HCT116 (cell line): ENCODE measurements around the gene TBC1D2B. TPM values are rescaled to one million over a fixed set of nuclear protein-coding genes. Genes with fewer than 3 reads are reported as not detected.
"Not testable (repeated sequence)": the region's sequence is repeated elsewhere in the genome, so short reads cannot be mapped to it uniquely, and the experiment has no call there.

ENCODE experiments used
- ATAC-seq: fragments of 200-7000 bp; cut with Tn5 transposase; 2 replicates; pipeline ENCODE4 v1.9.1; 2020; ENCODE audit warnings: mild to moderate bottlenecking, moderate library complexity
- BruUV-seq: library from RNA; stranded (reverse); fragments of 400-500 nt; replicated peaks from 2 replicates; lab custom pipeline; 2021; lab: Mats Ljungman, UMichigan
- CTCF ChIA-PET: fragments of 300-600 bp; sonication (Branson Sonifier 250); formaldehyde crosslinking; loops from one replicate; lab custom pipeline; 2021; ENCODE audit warnings: antibody characterized with exemption; lab: Charles Lee
- POLR2A ChIA-PET: fragments of 300-600, 350-600 bp; sonication (Branson Sonifier 250); formaldehyde crosslinking; loops from one replicate; lab custom pipeline; 2021; ENCODE audit warnings: antibody characterized with exemption; lab: Charles Lee
- RAD21 ChIA-PET, 2 experiments: fragments of 300-600 bp; sonication (Branson Sonifier 250); formaldehyde crosslinking; loops; one replicate each; lab custom pipeline; 2023; ENCODE audit warnings: low total read pairs in 2 of 2; ENCODE audit not compliant: uncharacterized antibody in 2 of 2, unreplicated experiment in 2 of 2, low non-redundant PET in 1 of 2; lab: Charles Lee
- DNase-seq: peaks from one replicate; pipeline ENCODE4 v3.0.0-alpha.2; 2010; ENCODE audit warnings: low read depth, low spot score
- H2AFZ ChIP-seq: fragments of 200-600 bp; shearing (Covaris generic), sonication (generic); 2 replicates; pipeline ENCODE4 v1.6.1; 2017; ENCODE audit warnings: low read depth, mixed run types, mixed read lengths, antibody characterized with exemption, low read length; ENCODE audit not compliant: poor library complexity, severe bottlenecking
- H3K27ac ChIP-seq: 2 replicates; pipeline ENCODE4 v1.5.1; 2012; ENCODE audit warnings: low read depth, low read length
- H3K27me3 ChIP-seq: fragments of 200-600 bp; sonication (generic); 2 replicates; pipeline ENCODE4 v1.6.1; 2016; ENCODE audit warnings: mixed run types, low read length, mixed read lengths; ENCODE audit not compliant: insufficient read depth
- H3K36me3 ChIP-seq, 2 experiments: fragments of 200-500 bp in 1 of 2; fragments of 200-600 bp in 1 of 2; sonication (Bioruptor generic) in 1 of 2; sonication (generic) in 1 of 2; 2 replicates each; pipeline versions ENCODE4 v1.5.1 to v1.6.1; 2014 to 2016; ENCODE audit warnings: low read length in 2 of 2, inconsistent platforms in 1 of 2, mixed read lengths in 1 of 2, mixed run types in 1 of 2; ENCODE audit not compliant: insufficient read depth in 2 of 2, control insufficient read depth in 1 of 2
- H3K4me1 ChIP-seq, 2 experiments: fragments of 200-600 bp in 1 of 2; sonication (generic) in 1 of 2; 2 replicates each; pipeline versions ENCODE4 v1.5.1 to v1.6.1; 2012 to 2017; ENCODE audit warnings: low read length in 2 of 2, inconsistent platforms in 1 of 2, mild to moderate bottlenecking in 1 of 2, mixed read lengths in 1 of 2, mixed run types in 1 of 2, moderate library complexity in 1 of 2; ENCODE audit not compliant: insufficient read depth in 2 of 2, control insufficient read depth in 1 of 2
- H3K4me2 ChIP-seq: fragments of 200-600 bp; sonication (generic); 2 replicates; pipeline ENCODE4 v1.6.1; 2017; ENCODE audit warnings: mixed run types, low read length, mixed read lengths
- H3K4me3 ChIP-seq, 2 experiments: fragments of 200-600 bp in 1 of 2; sonication (generic) in 1 of 2; replicated peaks in 1 of 2; 2 replicates each; pipeline ENCODE4 v1.5.1; 2011 to 2016; ENCODE audit warnings: low read length in 2 of 2, control low read depth in 1 of 2, low read depth in 1 of 2, mild to moderate bottlenecking in 1 of 2, mixed read lengths in 1 of 2, mixed run types in 1 of 2
- H3K79me2 ChIP-seq: fragments of 200-600 bp; sonication (generic); 2 replicates; pipeline ENCODE4 v1.6.1; 2017; ENCODE audit warnings: mild to moderate bottlenecking, mixed run types, low read length, moderate library complexity, mixed read lengths; ENCODE audit not compliant: insufficient read depth
- H3K9ac ChIP-seq: fragments of 200-600 bp; sonication (generic); 2 replicates; pipeline ENCODE4 v1.6.1; 2016; ENCODE audit warnings: low read length, mixed read lengths
- H3K9me2 ChIP-seq: fragments of 200-600 bp; sonication (generic), shearing (Covaris generic); 2 replicates; pipeline ENCODE4 v1.6.1; 2017; ENCODE audit warnings: mixed run types, mild to moderate bottlenecking, moderate library complexity; ENCODE audit not compliant: insufficient read depth
- H3K9me3 ChIP-seq, 2 experiments: fragments of 200-500 bp in 1 of 2; fragments of 200-600 bp in 1 of 2; sonication (Bioruptor generic) in 1 of 2; sonication (generic) in 1 of 2; 2 replicates each; pipeline ENCODE4 v1.6.1; 2014 to 2017; ENCODE audit warnings: low read length in 2 of 2, mixed read lengths in 2 of 2, inconsistent platforms in 1 of 2, low read depth in 1 of 2, mild to moderate bottlenecking in 1 of 2, mixed run types in 1 of 2, moderate library complexity in 1 of 2; ENCODE audit not compliant: control insufficient read depth in 1 of 2, insufficient read depth in 1 of 2
- H4K20me1 ChIP-seq: fragments of 200-600 bp; sonication (generic), shearing (Covaris generic); 2 replicates; pipeline ENCODE4 v1.6.1; 2017; ENCODE audit warnings: mixed run types, mild to moderate bottlenecking, moderate library complexity; ENCODE audit not compliant: insufficient read depth
- ELF1 ChIP-seq: IDR thresholded peaks from 2 replicates; pipeline ENCODE4 v1.6.1; 2012; ENCODE audit warnings: low read depth, borderline replicate concordance
- RAD21 ChIP-seq: IDR thresholded peaks from 2 replicates; pipeline ENCODE4 v1.6.1; 2012; ENCODE audit warnings: low read depth, mild to moderate bottlenecking
- ZFX ChIP-seq: fragments of 450-650 bp; IDR thresholded peaks from 2 replicates; pipeline ENCODE4 v1.6.1; 2017
- intact Hi-C: fragments of 100-400 bp; cut with micrococcal nuclease; formaldehyde crosslinking; loops from 2 replicates; pipeline ENCODE4 v1.10.0; 2022
- total RNA-seq: library from RNA; stranded (reverse); gene quantifications from one replicate; pipeline ENCODE4 v1.2.1, GENCODE V29; 2021; ENCODE audit not compliant: unreplicated experiment
- TF ChIP-seq, protein P1 (sequence below): IDR thresholded peaks from 2 replicates; pipeline ENCODE4 v1.6.1; 2012

Gene TBC1D2B
- total RNA-seq, 1 experiment from 2014 or later = 16.6 TPM

DNA sequence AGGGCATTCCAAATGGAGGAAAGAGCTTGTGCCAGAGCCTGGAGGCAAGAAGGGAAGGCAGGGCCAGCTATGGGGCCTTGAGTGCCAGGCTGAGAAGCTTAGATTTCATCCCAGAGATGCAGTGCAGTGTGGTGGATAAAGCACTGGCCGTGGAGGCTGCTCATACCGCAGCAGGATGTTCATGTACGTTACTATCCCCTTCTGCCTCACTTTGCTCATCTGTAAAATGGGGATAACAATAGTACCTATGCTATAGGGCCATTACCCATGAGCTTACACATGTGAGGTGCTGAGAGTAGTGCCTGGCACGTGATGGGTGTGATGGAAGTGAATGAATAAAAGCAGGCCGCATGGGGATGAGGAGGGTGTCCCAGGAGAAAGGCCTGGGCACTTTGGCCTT is 96.8 kb downstream of the TBC1D2B start:
- POLR2A ChIA-PET = interaction anchor here (0.6 kb wide), 1 partner anchor 29 kb away, joined by 3 read pairs; no protein-coding TSS in a partner anchor
- ATAC-seq, H3K36me3 ChIP-seq, H3K9me3 ChIP-seq, H3K27ac ChIP-seq, BruUV-seq, H2AFZ ChIP-seq, RAD21 ChIA-PET, H3K27me3 ChIP-seq, H3K4me2 ChIP-seq, H3K9me2 ChIP-seq, CTCF ChIA-PET, H3K4me3 ChIP-seq, DNase-seq, H3K9ac ChIP-seq, H3K79me2 ChIP-seq, H4K20me1 ChIP-seq, H3K4me1 ChIP-seq, intact Hi-C loops: not testable (repeated sequence)

DNA sequence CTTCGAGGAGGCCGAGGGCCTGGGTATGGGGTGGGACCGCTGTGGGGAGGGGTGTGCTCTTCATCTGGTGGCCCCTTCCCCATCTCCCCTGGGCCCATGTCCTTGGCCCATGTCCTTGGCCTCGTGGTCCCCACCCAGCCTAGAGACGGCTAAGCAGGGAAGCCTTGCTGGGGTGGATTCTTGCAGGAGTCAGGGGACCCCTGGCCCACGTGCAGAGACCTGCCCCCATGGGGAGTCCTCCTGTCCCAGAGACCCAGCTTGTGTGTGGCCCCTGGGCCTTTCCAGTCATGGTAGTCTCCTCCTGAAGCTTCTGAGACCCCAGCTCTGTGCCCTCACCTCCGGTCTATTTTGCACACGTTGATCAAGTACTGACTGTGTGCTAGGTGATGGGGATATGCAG is 97.4 kb downstream of the TBC1D2B start:
- H3K4me1 ChIP-seq = no peaks in the 10 kb centered on the region
- CTCF ChIA-PET = no interaction called here

DNA sequence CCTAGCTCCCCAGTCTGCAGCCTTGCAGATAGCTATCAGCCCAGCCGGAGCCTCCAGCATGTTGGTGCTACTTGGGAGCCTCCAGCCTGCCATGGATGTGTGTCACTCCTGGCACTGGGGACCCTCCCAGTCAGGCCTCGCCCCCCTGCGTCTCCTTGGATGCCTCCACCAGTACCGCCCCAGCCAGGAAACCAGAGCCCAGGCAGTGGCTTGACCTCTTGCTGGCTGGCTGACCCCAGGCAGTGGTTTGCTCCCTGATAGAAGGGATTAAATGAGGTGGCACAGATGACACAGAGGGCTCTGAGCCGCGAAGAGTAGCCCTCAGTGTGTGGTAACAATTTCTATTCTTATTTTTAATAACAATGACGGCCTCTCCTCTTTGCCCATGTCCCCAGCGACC is 98.4 kb downstream of the TBC1D2B start:
- H3K4me3 ChIP-seq, H3K27me3 ChIP-seq, H4K20me1 ChIP-seq, H3K9me3 ChIP-seq, DNase-seq, H3K79me2 ChIP-seq, H3K36me3 ChIP-seq, ATAC-seq, H3K9me2 ChIP-seq, H3K4me2 ChIP-seq, H3K27ac ChIP-seq, RAD21 ChIA-PET, H3K9ac ChIP-seq, CTCF ChIA-PET, H3K4me1 ChIP-seq, H2AFZ ChIP-seq, BruUV-seq, POLR2A ChIA-PET, intact Hi-C loops: not testable (repeated sequence)

More for the DNA sequence above, 97.4 kb downstream of the TBC1D2B start:
- BruUV-seq = no TSS peak
- TF ChIP-seq, protein P1, sequence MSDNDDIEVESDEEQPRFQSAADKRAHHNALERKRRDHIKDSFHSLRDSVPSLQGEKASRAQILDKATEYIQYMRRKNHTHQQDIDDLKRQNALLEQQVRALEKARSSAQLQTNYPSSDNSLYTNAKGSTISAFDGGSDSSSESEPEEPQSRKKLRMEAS = no peak
- TF ChIP-seq ZFX (no peak), ELF1 (no peak), RAD21 (no peak)
- RAD21 ChIA-PET = no interaction called here
- H4K20me1 ChIP-seq = no peaks in the 10 kb centered on the region
- no peak overlapping the region for H2AFZ ChIP-seq
- ATAC-seq (no peak), DNase-seq (no peak)
- POLR2A ChIA-PET = no interaction called here
- no peak overlapping the region for H3K27ac ChIP-seq
- no peak overlapping the region for H3K9ac ChIP-seq
- H3K36me3 ChIP-seq = no peaks in the 10 kb centered on the region
- intact Hi-C loops = no loop called here
- no peaks in the 10 kb centered on the region for H3K79me2 ChIP-seq
- H3K4me3 ChIP-seq = no peak overlapping the region
- no peak overlapping the region for H3K4me2 ChIP-seq
- H3K9me2 ChIP-seq = no peaks in the 10 kb centered on the region
- no peaks in the 10 kb centered on the region for H3K9me3 ChIP-seq
- H3K27me3 ChIP-seq = no peaks in the 10 kb centered on the region

DNA sequence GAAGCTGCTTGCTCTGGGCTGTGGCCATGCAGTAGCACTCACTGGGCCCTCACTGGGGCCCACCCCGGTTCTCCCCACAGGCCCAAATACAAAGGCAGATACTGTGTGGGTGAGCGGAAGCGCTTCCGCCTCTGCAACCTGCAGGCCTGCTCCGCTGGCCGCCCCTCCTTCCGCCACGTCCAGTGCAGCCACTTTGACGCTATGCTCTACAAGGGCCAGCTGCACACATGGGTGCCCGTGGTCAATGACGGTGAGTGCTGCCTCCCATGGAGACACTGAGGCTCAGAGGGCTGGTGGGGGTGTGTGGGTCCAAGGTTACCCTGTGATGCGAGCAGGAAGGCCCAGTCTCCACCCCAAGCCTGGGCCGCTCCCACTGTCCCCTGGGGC is 98.8 kb downstream of the TBC1D2B start:
- H3K4me2 ChIP-seq, BruUV-seq, RAD21 ChIA-PET, H3K4me3 ChIP-seq, H2AFZ ChIP-seq, POLR2A ChIA-PET, H4K20me1 ChIP-seq, H3K9ac ChIP-seq, H3K27me3 ChIP-seq, DNase-seq, H3K9me2 ChIP-seq, H3K27ac ChIP-seq, H3K9me3 ChIP-seq, ATAC-seq, intact Hi-C loops, H3K79me2 ChIP-seq, H3K36me3 ChIP-seq, CTCF ChIA-PET, H3K4me1 ChIP-seq: not testable (repeated sequence)
